HG02884 (cell line): ENCODE measurements around the gene TLR9.
"Not testable (repeated sequence)": the region's sequence is repeated elsewhere in the genome, so short reads cannot be mapped to it uniquely, and the experiment has no call there.

Source experiments
- ATAC-seq: cut with Tn5 transposase; IDR thresholded peaks from one replicate; pipeline ENCODE4 v1.9.1; 2021; ENCODE audit warnings: mild to moderate bottlenecking, moderate library complexity; ENCODE audit not compliant: unreplicated experiment

Gene TLR9

GRCh38 chr3:52225452-52226228, at the start of gene TLR9:
Gene TLR9, minus strand, starts transcription at chr3:52225645. Its CDS starts 116 bp downstream, at chr3:52225529.
- peak; percentile 80 for ATAC-seq

- not testable (repeated sequence) for ATAC-seq
Observed at GRCh38 chr3:52274781-52275180, 49.3 kb upstream of the TLR9 start.

GRCh38 chr3:52272831-52273230, 47.4 kb upstream of the TLR9 start:
- no peak for ATAC-seq

- ATAC-seq = not testable (repeated sequence)
Observed at GRCh38 chr3:52272172-52272571, 46.7 kb upstream of the TLR9 start.

GRCh38 chr3:52270252-52270754, 44.9 kb upstream of the TLR9 start:
- ATAC-seq = no peak

- ATAC-seq = no peak
Observed at GRCh38 chr3:52269776-52270175, 44.3 kb upstream of the TLR9 start.

- ATAC-seq = no peak
Observed at GRCh38 chr3:52268036-52268435, 42.6 kb upstream of the TLR9 start.

GRCh38 chr3:52265387-52265786, 39.9 kb upstream of the TLR9 start:
- no peak for ATAC-seq

GRCh38 chr3:52262447-52262846, 37.0 kb upstream of the TLR9 start:
- ATAC-seq = no peak

- ATAC-seq = no peak
Observed at GRCh38 chr3:52259448-52259847, 34.0 kb upstream of the TLR9 start.

- no peak for ATAC-seq
Observed at GRCh38 chr3:52259035-52259434, 33.6 kb upstream of the TLR9 start.

GRCh38 chr3:52257911-52258310, 32.5 kb upstream of the TLR9 start:
- no peak for ATAC-seq

- ATAC-seq = no peak
Observed at GRCh38 chr3:52256622-52257021, 31.2 kb upstream of the TLR9 start.

- ATAC-seq = no peak
Observed at GRCh38 chr3:52256159-52256558, 30.7 kb upstream of the TLR9 start.

- ATAC-seq = no peak
Observed at GRCh38 chr3:52254608-52255007, 29.2 kb upstream of the TLR9 start.

- peak; percentile 87 for ATAC-seq
Observed at GRCh38 chr3:52253314-52254304, 28.2 kb upstream of the TLR9 start.

- ATAC-seq = no peak
Observed at GRCh38 chr3:52250122-52250521, 24.7 kb upstream of the TLR9 start.

GRCh38 chr3:52249683-52250082, 24.2 kb upstream of the TLR9 start:
- no peak for ATAC-seq

GRCh38 chr3:52248816-52249547, 23.5 kb upstream of the TLR9 start:
- no peak for ATAC-seq

GRCh38 chr3:52248165-52248541, 22.7 kb upstream of the TLR9 start:
- no peak for ATAC-seq
